ENCODE results near the gene STPG2. TPM values are rescaled to one million over a fixed set of nuclear protein-coding genes. Genes with fewer than 3 reads are reported as not detected.
"Not testable (repeated sequence)": the region's sequence is repeated elsewhere in the genome, so short reads cannot be mapped to it uniquely, and the experiment has no call there.

The STPG2 gene
- total RNA-seq, 8 experiments from 2014 or later: 0.05 to 0.93 (median 0.35) TPM; not detected in 1

- no peak overlapping the region for H3K4me3 ChIP-seq
- H3K4me1 ChIP-seq (replicated peaks in 1 of 2): peaks cover 0 to 6% of the 10 kb centered on the region in 2 donors
- no peak for ATAC-seq (replicated peaks in 6 of 8)
- no peak overlapping the region for H3K27ac ChIP-seq
- in situ Hi-C loops (cut with MboI; ENCODE audit: low pct_unique_long_range_greater_than_20kb in 2 of 9, low sequenced_read_pairs in 9 of 9, unreplicated experiment in 9 of 9): no loop called here
- WGBS, 10 experiments: 7 to 100% (median 92%) methylated on average over 1 to 4 of the region's 4 CpGs
Observed at GRCh38 chr4:97624204-97624603, 519.1 kb downstream of the STPG2 start.

GRCh38 chr4:97605932-97606331, 537.3 kb downstream of the STPG2 start:
- Histone ChIP-seq H3K4me3 (no peak overlapping the region), H3K27ac (no peak overlapping the region), H3K4me1 (replicated peaks in 1 of 2) (no peaks in the 10 kb centered on the region)
- 0 to 60% (median 13%) methylated on average over 1 to 2 of the region's 2 CpGs; no CpG with 5 or more reads in 2 of the 10 experiments for WGBS, 10 experiments
- in situ Hi-C loops (cut with MboI; ENCODE audit: low pct_unique_long_range_greater_than_20kb in 2 of 9, low sequenced_read_pairs in 9 of 9, unreplicated experiment in 9 of 9): no loop called here
- ATAC-seq (replicated peaks in 6 of 8): no peak

GRCh38 chr4:97593248-97593647, 550.0 kb downstream of the STPG2 start:
- in situ Hi-C loops (cut with MboI; ENCODE audit: low pct_unique_long_range_greater_than_20kb in 2 of 9, low sequenced_read_pairs in 9 of 9, unreplicated experiment in 9 of 9): no loop called here
- 0 to 100% (median 0%) methylated on average over 1 of the region's 9 CpGs; no CpG with 5 or more reads in 7 of the 10 experiments for WGBS, 10 experiments
- Histone ChIP-seq H3K4me1 (replicated peaks in 1 of 2) (no peaks in the 10 kb centered on the region), H3K27ac (no peak overlapping the region), H3K4me3 (no peak overlapping the region)
- ATAC-seq (replicated peaks in 6 of 8): no peak

GRCh38 chr4:97590266-97590665, 553.0 kb downstream of the STPG2 start:
- in situ Hi-C loops (cut with MboI; ENCODE audit: low pct_unique_long_range_greater_than_20kb in 2 of 9, low sequenced_read_pairs in 9 of 9, unreplicated experiment in 9 of 9): no loop called here
- Histone ChIP-seq H3K4me1 (replicated peaks in 1 of 2) (no peaks in the 10 kb centered on the region), H3K4me3 (no peak overlapping the region), H3K27ac (no peak overlapping the region)
- no peak for ATAC-seq (replicated peaks in 6 of 8)
- whole genome bisulfite sequencing, 10 experiments: 0 to 100% (median 57%) methylated on average over 1 to 4 of the region's 4 CpGs; no CpG with 5 or more reads in 2 of the 10 experiments

- Histone ChIP-seq H3K27ac (no peak overlapping the region), H3K4me3 (no peak overlapping the region), H3K4me1 (replicated peaks in 1 of 2) (no peaks in the 10 kb centered on the region)
- WGBS, 10 experiments: 34 to 100% (median 86%) methylated on average over 2 to 5 of the region's 5 CpGs; no CpG with 5 or more reads in 2 of the 10 experiments
- no peak for ATAC-seq (replicated peaks in 6 of 8)
- in situ Hi-C loops (cut with MboI; ENCODE audit: low pct_unique_long_range_greater_than_20kb in 2 of 9, low sequenced_read_pairs in 9 of 9, unreplicated experiment in 9 of 9): no loop called here
Observed at GRCh38 chr4:97589481-97590196, 553.6 kb downstream of the STPG2 start.

GRCh38 chr4:97587912-97588311, 555.4 kb downstream of the STPG2 start:
- ATAC-seq (replicated peaks in 6 of 8): no peak
- WGBS, 10 experiments: 0 to 100% (median 85%) methylated on average over 1 to 2 of the region's 2 CpGs; no CpG with 5 or more reads in 3 of the 10 experiments
- in situ Hi-C loops (cut with MboI; ENCODE audit: low pct_unique_long_range_greater_than_20kb in 2 of 9, low sequenced_read_pairs in 9 of 9, unreplicated experiment in 9 of 9): no loop called here
- Histone ChIP-seq H3K4me3 (no peak overlapping the region), H3K4me1 (replicated peaks in 1 of 2) (no peaks in the 10 kb centered on the region), H3K27ac (no peak overlapping the region)

GRCh38 chr4:97585274-97585673, 558.0 kb downstream of the STPG2 start:
- Histone ChIP-seq H3K4me3 (no peak overlapping the region), H3K4me1 (replicated peaks in 1 of 2) (no peaks in the 10 kb centered on the region), H3K27ac (no peak overlapping the region)
- no peak for ATAC-seq (replicated peaks in 6 of 8)
- in situ Hi-C loops (cut with MboI; ENCODE audit: low pct_unique_long_range_greater_than_20kb in 2 of 9, low sequenced_read_pairs in 9 of 9, unreplicated experiment in 9 of 9): no loop called here

- Histone ChIP-seq H3K4me3 (no peak overlapping the region), H3K27ac (no peak overlapping the region), H3K4me1 (replicated peaks in 1 of 2) (no peaks in the 10 kb centered on the region)
- in situ Hi-C loops (cut with MboI; ENCODE audit: low pct_unique_long_range_greater_than_20kb in 2 of 9, low sequenced_read_pairs in 9 of 9, unreplicated experiment in 9 of 9): no loop called here
- no peak for ATAC-seq (replicated peaks in 6 of 8)
- 0 to 100% (median 93%) methylated on average over 1 of the region's 1 CpG for WGBS, 10 experiments
Observed at GRCh38 chr4:97582890-97583289, 560.4 kb downstream of the STPG2 start.

- no peaks in the 10 kb centered on the region for H3K4me1 ChIP-seq (replicated peaks in 1 of 2)
- no peak overlapping the region for H3K4me3 ChIP-seq
- WGBS, 10 experiments: 0 to 100% (median 80%) methylated on average over 1 to 2 of the region's 2 CpGs
- in situ Hi-C loops (cut with MboI; ENCODE audit: low pct_unique_long_range_greater_than_20kb in 2 of 9, low sequenced_read_pairs in 9 of 9, unreplicated experiment in 9 of 9): no loop called here
- peak in 1 of 8 experiments; percentile 75 for ATAC-seq (replicated peaks in 6 of 8)
- no peak overlapping the region for H3K27ac ChIP-seq
Observed at GRCh38 chr4:97577004-97577403, 566.3 kb downstream of the STPG2 start.

- Histone ChIP-seq H3K4me3 (no peak overlapping the region), H3K4me1 (replicated peaks in 1 of 2) (no peaks in the 10 kb centered on the region), H3K27ac (no peak overlapping the region)
- ATAC-seq (replicated peaks in 6 of 8): no peak
- in situ Hi-C loops (cut with MboI; ENCODE audit: low pct_unique_long_range_greater_than_20kb in 2 of 9, low sequenced_read_pairs in 9 of 9, unreplicated experiment in 9 of 9): no loop called here
- WGBS, 10 experiments: 0 to 100% (median 88%) methylated on average over 1 to 2 of the region's 2 CpGs; no CpG with 5 or more reads in 3 of the 10 experiments
Observed at GRCh38 chr4:97560009-97560408, 583.3 kb downstream of the STPG2 start.

- no peak for ATAC-seq (replicated peaks in 6 of 8)
Observed at GRCh38 chr4:97558204-97558778, 585.0 kb downstream of the STPG2 start.

GRCh38 chr4:97550637-97551036, 592.6 kb downstream of the STPG2 start:
- in situ Hi-C loops (cut with MboI; ENCODE audit: low pct_unique_long_range_greater_than_20kb in 2 of 9, low sequenced_read_pairs in 9 of 9, unreplicated experiment in 9 of 9): not testable (repeated sequence)

More at GRCh38 chr4:97558204-97558778, 585.0 kb downstream of the STPG2 start:
- Histone ChIP-seq H3K4me3 (no peak overlapping the region), H3K27ac (no peak overlapping the region), H3K4me1 (replicated peaks in 1 of 2) (no peaks in the 10 kb centered on the region)
- 0 to 100% (median 44%) methylated on average over 1 to 3 of the region's 4 CpGs; no CpG with 5 or more reads in 3 of the 10 experiments for WGBS, 10 experiments
- in situ Hi-C loops (cut with MboI; ENCODE audit: low pct_unique_long_range_greater_than_20kb in 2 of 9, low sequenced_read_pairs in 9 of 9, unreplicated experiment in 9 of 9): no loop called here

GRCh38 chr4:97548943-97549583, 594.2 kb downstream of the STPG2 start:
- no peak for ATAC-seq (replicated peaks in 6 of 8)
- WGBS, 10 experiments: 0 to 100% (median 83%) methylated on average over 1 to 2 of the region's 2 CpGs; no CpG with 5 or more reads in 1 of the 10 experiments
- in situ Hi-C loops (cut with MboI; ENCODE audit: low pct_unique_long_range_greater_than_20kb in 2 of 9, low sequenced_read_pairs in 9 of 9, unreplicated experiment in 9 of 9): no loop called here
- Histone ChIP-seq H3K27ac (no peak overlapping the region), H3K4me3 (no peak overlapping the region), H3K4me1 (replicated peaks in 1 of 2) (no peaks in the 10 kb centered on the region)

More at GRCh38 chr4:97550637-97551036, 592.6 kb downstream of the STPG2 start:
- 17 to 96% (median 42%) methylated on average over 3 to 6 of the region's 10 CpGs; no CpG with 5 or more reads in 4 of the 10 experiments for WGBS, 10 experiments
- H3K4me1 ChIP-seq (replicated peaks in 1 of 2); ATAC-seq (replicated peaks in 6 of 8); H3K27ac ChIP-seq; H3K4me3 ChIP-seq: not testable (repeated sequence)
